H1 (cell line): ENCODE measurements around the gene KRTAP3-1. TPM values are rescaled to one million over a fixed set of nuclear protein-coding genes. Genes with fewer than 3 reads are reported as not detected.
"Not testable (repeated sequence)": the region's sequence is repeated elsewhere in the genome, so short reads cannot be mapped to it uniquely, and the experiment has no call there.

ENCODE experiments used
- CTCF ChIA-PET: fragments of 300-600 bp; sonication (Branson Sonifier 250); formaldehyde crosslinking; loops from one replicate; lab custom pipeline; 2021; ENCODE audit not compliant: partially characterized antibody; lab: Charles Lee
- POLR2A ChIA-PET: fragments of 300-600 bp; sonication (Branson Sonifier 250); formaldehyde crosslinking; loops from one replicate; lab custom pipeline; 2021; ENCODE audit warnings: inconsistent platforms; ENCODE audit not compliant: partially characterized antibody; lab: Charles Lee
- DNase-seq, 2 experiments: peaks; one replicate each; pipeline versions ENCODE4 v3.0.0 to v3.0.0-alpha.2; 2010 to 2022; ENCODE audit warnings: low spot score in 2 of 2, low read depth in 1 of 2, mixed read lengths in 1 of 2
- FAIRE-seq: peaks from 2 replicates; lab custom pipeline; 2011; peaks lifted over from hg19 to GRCh38; lab: Jason Lieb, UNC
- H2AFZ ChIP-seq: 2 replicates; pipeline ENCODE4 v1.8.1; 2012; ENCODE audit warnings: low read length, inconsistent platforms
- H2AK5ac ChIP-seq: 2 replicates; pipeline ENCODE4 v1.6.1; 2013; ENCODE audit warnings: low read depth, low read length
- H2BK120ac ChIP-seq: replicated peaks from 2 replicates; pipeline ENCODE3; 2013; ENCODE audit warnings: low read depth, low read length, inconsistent platforms
- H2BK12ac ChIP-seq: 2 replicates; pipeline ENCODE4 v1.6.1; 2013; ENCODE audit warnings: low read depth, low read length
- H2BK15ac ChIP-seq: 2 replicates; pipeline ENCODE4 v1.6.1; 2013; ENCODE audit warnings: low read length
- H2BK20ac ChIP-seq: 2 replicates; pipeline ENCODE4 v1.6.1; 2013; ENCODE audit warnings: low read length
- H2BK5ac ChIP-seq: 2 replicates; pipeline ENCODE4 v1.6.1; 2013; ENCODE audit warnings: low read depth, low read length
- H3K14ac ChIP-seq: 2 replicates; pipeline ENCODE4 v1.6.1; 2013; ENCODE audit warnings: inconsistent platforms; ENCODE audit not compliant: insufficient read length
- H3K18ac ChIP-seq: 2 replicates; pipeline ENCODE4 v1.6.1; 2013; ENCODE audit warnings: low read length; ENCODE audit errors: extremely low read depth
- H3K23ac ChIP-seq: 2 replicates; pipeline ENCODE4 v1.6.1; 2013; ENCODE audit warnings: inconsistent platforms; ENCODE audit not compliant: insufficient read length
- H3K23me2 ChIP-seq: 2 replicates; pipeline ENCODE4 v1.6.1; 2013; ENCODE audit warnings: low read depth, low read length
- H3K27ac ChIP-seq: 2 replicates; pipeline ENCODE4 v1.6.1; 2011; ENCODE audit warnings: low read depth, low read length, inconsistent platforms
- H3K27me3 ChIP-seq, 4 experiments: replicated peaks in 1 of 4; 1 replicate in 1 of 4; 2 replicates in 3 of 4; pipeline versions ENCODE4 v1.6.1 to v1.8.1; 2011 to 2013; ENCODE audit warnings: low read length in 3 of 4, mild to moderate bottlenecking in 3 of 4, inconsistent platforms in 2 of 4, mixed read lengths in 2 of 4, moderate library complexity in 1 of 4; ENCODE audit not compliant: control insufficient read depth in 3 of 4, insufficient read depth in 3 of 4; ENCODE audit errors: extremely low read depth in 1 of 4
- H3K36me3 ChIP-seq, 4 experiments: 2 replicates each; pipeline versions ENCODE4 v1.6.1 to v1.8.1; 2011 to 2013; ENCODE audit warnings: mild to moderate bottlenecking in 4 of 4, low read length in 3 of 4, moderate library complexity in 2 of 4, control low read depth in 1 of 4, inconsistent platforms in 1 of 4; ENCODE audit not compliant: insufficient read depth in 4 of 4, control insufficient read depth in 2 of 4
- H3K4ac ChIP-seq: replicated peaks from 2 replicates; pipeline ENCODE3; 2013; ENCODE audit warnings: low read length, low read depth, mixed read lengths, inconsistent platforms; ENCODE audit not compliant: insufficient read length
- H3K4me1 ChIP-seq, 4 experiments: replicated peaks in 1 of 4; 1 replicate in 1 of 4; 2 replicates in 3 of 4; pipeline versions ENCODE4 v1.6.1 to v1.8.1; 2011 to 2013; ENCODE audit warnings: low read length in 3 of 4, inconsistent platforms in 2 of 4, mixed read lengths in 1 of 4; ENCODE audit not compliant: insufficient read depth in 4 of 4, control insufficient read depth in 3 of 4
- H3K4me2 ChIP-seq, 2 experiments: 2 replicates each; pipeline versions ENCODE4 v1.6.1 to v1.8.1; 2011 to 2013; ENCODE audit warnings: low read depth in 2 of 2, low read length in 2 of 2, control low read depth in 1 of 2, inconsistent platforms in 1 of 2, mild to moderate bottlenecking in 1 of 2; ENCODE audit not compliant: insufficient read depth in 1 of 2
- H3K4me3 ChIP-seq, 4 experiments: fragments of 200-600, 300-600 bp in 1 of 4; sonication (generic), shearing (Covaris generic), sonication (Bioruptor Twin) in 1 of 4; 2 replicates each; pipeline versions ENCODE4 v1.5.1 to v1.8.1; 2011 to 2016; ENCODE audit warnings: low read length in 4 of 4, low read depth in 3 of 4, control low read depth in 2 of 4, inconsistent platforms in 2 of 4, mild to moderate bottlenecking in 2 of 4, mixed read lengths in 1 of 4, moderate library complexity in 1 of 4; ENCODE audit not compliant: insufficient read depth in 2 of 4; ENCODE audit errors: extremely low read depth in 1 of 4
- H3K56ac ChIP-seq: replicated peaks from 2 replicates; pipeline ENCODE3; 2013; ENCODE audit warnings: low read depth, mild to moderate bottlenecking, mixed read lengths, low read length, inconsistent platforms; ENCODE audit not compliant: insufficient read length
- H3K79me1 ChIP-seq: 2 replicates; pipeline ENCODE4 v1.6.1; 2013; ENCODE audit warnings: low read depth, low read length, control low read depth
- H3K79me2 ChIP-seq, 2 experiments: 2 replicates each; pipeline versions ENCODE4 v1.6.1 to v1.8.1; 2012 to 2013; ENCODE audit warnings: low read length in 2 of 2, mild to moderate bottlenecking in 2 of 2, inconsistent platforms in 1 of 2; ENCODE audit not compliant: insufficient read depth in 2 of 2, control insufficient read depth in 1 of 2
- H3K9ac ChIP-seq, 4 experiments: replicated peaks in 1 of 4; 1 replicate in 1 of 4; 2 replicates in 3 of 4; pipeline versions ENCODE4 v1.6.1 to v1.8.1; 2011 to 2013; ENCODE audit warnings: low read depth in 3 of 4, low read length in 3 of 4, control low read depth in 2 of 4, mild to moderate bottlenecking in 2 of 4, moderate library complexity in 2 of 4, inconsistent platforms in 1 of 4; ENCODE audit errors: extremely low read depth in 1 of 4
- H3K9me3 ChIP-seq, 2 experiments: 2 replicates each; pipeline versions ENCODE4 v1.6.1 to v1.8.1; 2012 to 2013; ENCODE audit warnings: mild to moderate bottlenecking in 2 of 2, moderate library complexity in 2 of 2, control low read depth in 1 of 2, inconsistent platforms in 1 of 2, low read depth in 1 of 2, low read length in 1 of 2, mixed read lengths in 1 of 2; ENCODE audit not compliant: insufficient read depth in 2 of 2
- H4K20me1 ChIP-seq, 2 experiments: replicated peaks in 1 of 2; 2 replicates each; pipeline versions ENCODE3 to v1.8.1; 2011 to 2013; ENCODE audit warnings: inconsistent platforms in 2 of 2, low read length in 2 of 2, mild to moderate bottlenecking in 1 of 2; ENCODE audit not compliant: insufficient read depth in 2 of 2, control insufficient read depth in 1 of 2
- H4K5ac ChIP-seq: 2 replicates; pipeline ENCODE4 v1.6.1; 2013; ENCODE audit warnings: low read length, low read depth, mixed read lengths, inconsistent platforms; ENCODE audit not compliant: insufficient read length
- H4K8ac ChIP-seq: 2 replicates; pipeline ENCODE4 v1.8.0; 2013; ENCODE audit warnings: mild to moderate bottlenecking, moderate library complexity, low read length, inconsistent platforms; ENCODE audit not compliant: insufficient read depth; ENCODE audit errors: extremely low read depth
- H4K91ac ChIP-seq: replicated peaks from 2 replicates; pipeline ENCODE3; 2013; ENCODE audit warnings: low read length, mixed read lengths, inconsistent platforms; ENCODE audit not compliant: insufficient read length
- WGBS, 2 experiments: shearing (Covaris generic) in 1 of 2; methylation state at CpG; one replicate each; pipeline versions ENCODE4 v1.1.6 to v1.1.7; 2013 to 2015; ENCODE audit warnings: low lambda C conversion rate in 2 of 2, mixed read lengths in 2 of 2, inconsistent platforms in 1 of 2, low coverage in 1 of 2, missing lambda C conversion rate in 1 of 2; ENCODE audit not compliant: insufficient replicate concordance in 2 of 2, insufficient coverage in 1 of 2, insufficient read length in 1 of 2; ENCODE audit errors: extremely low coverage in 1 of 2, missing lambda C conversion rate in 1 of 2; 5-methylcytosine and 5-hydroxymethylcytosine counted together
- polyA plus RNA-seq, 7 experiments: library from polyadenylated mRNA; depleted of rRNA in 3 of 7; stranded (reverse) in 5 of 7; unstranded in 2 of 7; fragments of >200 nt in 5 of 7; fragments of 200-250 nt in 2 of 7; gene quantifications; 1 replicate in 5 of 7; 2 replicates in 1 of 7; 4 replicates in 1 of 7; pipeline versions ENCODE4 v1.2.1 to v1.2.3, GENCODE V29; 2011 to 2013; ENCODE audit warnings: missing spikeins in 2 of 7, mixed read lengths in 2 of 7
- total RNA-seq: library from RNA; stranded (reverse); fragmentation: NEBNext Ultra II Directional; extraction: Animal tissue kit (Norgen Biotek cat#: 25700); gene quantifications from 2 replicates; pipeline ENCODE4 v1.2.1, GENCODE V29; 2021

KRTAP3-1 gene
- total and polyA plus RNA-seq, 2 of the 8 experiments (the other 6 are each of a cell fraction or from before 2014, with no cell fraction given), result not detected

- CTCF ChIA-PET, result interaction anchor here (1.1 kb wide), 1 partner anchor 288 kb away, joined by 3 read pairs; no protein-coding TSS in a partner anchor
- H4K91ac ChIP-seq, H3K4ac ChIP-seq, H4K20me1 ChIP-seq, H3K9ac ChIP-seq, H2AFZ ChIP-seq, H3K4me3 ChIP-seq, H3K27ac ChIP-seq, H3K18ac ChIP-seq, H2BK12ac ChIP-seq, H3K14ac ChIP-seq, H3K36me3 ChIP-seq, H3K9me3 ChIP-seq, H4K8ac ChIP-seq, H3K4me2 ChIP-seq, H3K56ac ChIP-seq, H2BK20ac ChIP-seq, H3K79me1 ChIP-seq, H3K23ac ChIP-seq, POLR2A ChIA-PET, H4K5ac ChIP-seq, H2BK5ac ChIP-seq, H3K27me3 ChIP-seq, H3K4me1 ChIP-seq, H3K23me2 ChIP-seq, H2AK5ac ChIP-seq, DNase-seq, H2BK15ac ChIP-seq, FAIRE-seq, H2BK120ac ChIP-seq, H3K79me2 ChIP-seq: not testable (repeated sequence)
- 88% methylated on average over 7 of the region's 10 CpGs; no CpG with 5 or more reads in 1 of the 2 experiments for WGBS, 2 experiments
Measured at GRCh38 chr17:41034346-41034935, 25.5 kb upstream of the KRTAP3-1 start, which contains the start of gene KRTAP1-3. Gene KRTAP1-3, minus strand, starts transcription at chr17:41034874. Its CDS starts 53 bp downstream, at chr17:41034821.
